Suppressor macrophage treated with lipopolysaccharide for 1 hour (primary cell): ENCODE results near the gene CHRNE.
"Not testable (repeated sequence)": the region's sequence is repeated elsewhere in the genome, so short reads cannot be mapped to it uniquely, and the experiment has no call there.

Experiments
- DNase-seq, 3 donors: peaks; one replicate each; pipeline ENCODE4 v3.0.0-alpha.2; 2020 to 2022

CHRNE gene

GRCh38 chr17:4939546-4939795, 36.6 kb upstream of the CHRNE start:
- DNase-seq = no peak

DNA sequence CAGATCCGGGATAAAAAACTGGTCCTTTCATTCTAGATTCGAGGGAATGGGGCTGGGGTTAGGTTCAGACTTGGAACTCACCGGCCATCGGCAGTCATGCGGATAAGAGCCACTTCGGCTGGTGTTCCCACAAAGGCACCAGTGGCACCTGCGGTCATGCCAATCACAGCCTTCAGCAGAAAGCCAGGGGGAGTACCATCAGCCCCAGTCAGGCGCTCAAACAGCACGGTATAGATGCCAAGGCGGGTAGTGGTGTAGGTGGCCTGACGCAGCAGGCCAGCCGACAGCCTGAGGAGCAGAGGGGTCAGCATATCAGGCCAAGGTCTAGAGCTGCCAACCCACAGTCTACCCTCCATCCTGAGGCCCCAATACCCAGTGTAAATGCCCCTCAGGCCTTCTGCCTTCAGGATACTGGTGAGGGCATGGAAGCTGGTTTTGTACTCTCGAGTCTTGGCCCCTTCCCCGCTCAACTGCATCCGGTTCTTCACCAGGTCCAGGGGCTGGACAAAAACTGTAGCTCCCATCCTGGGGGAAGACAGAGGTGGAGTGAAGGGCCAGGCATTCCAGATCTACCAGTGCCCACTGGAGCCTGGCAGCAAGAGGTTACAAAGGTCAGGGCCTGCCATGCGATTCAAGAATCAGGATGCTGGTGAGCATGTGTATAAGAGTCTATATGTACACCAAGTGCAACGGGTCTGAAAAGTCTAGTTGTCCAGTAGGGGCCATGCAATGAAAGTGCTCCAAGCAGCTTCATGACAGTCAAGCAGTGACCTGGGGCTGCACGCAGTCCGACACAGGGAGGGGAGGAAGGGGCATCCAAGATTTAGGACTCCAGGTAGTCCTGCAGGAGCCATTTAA, 36.0 kb upstream of the CHRNE start:
- DNase-seq = no peak

DNA sequence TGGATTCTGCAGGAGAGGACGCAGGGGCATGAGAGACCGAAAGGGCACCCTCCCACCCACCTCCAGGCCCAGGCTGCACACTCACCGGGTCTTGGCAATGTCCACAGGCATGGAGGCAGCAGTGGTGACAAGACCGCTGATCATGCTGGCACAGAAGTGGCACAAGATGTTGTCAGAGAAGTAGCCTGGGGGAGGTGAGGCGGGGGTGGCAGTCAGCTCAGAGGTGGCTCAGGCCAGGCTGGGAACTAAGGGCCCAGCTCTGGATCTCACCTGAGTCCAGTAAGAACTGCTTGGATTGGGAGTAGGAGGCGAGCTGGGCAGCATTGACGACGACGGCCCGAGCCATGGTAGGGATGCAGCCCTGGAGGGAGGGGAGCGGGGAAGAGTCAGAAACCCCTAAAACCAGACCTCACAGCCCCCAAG, 35.2 kb upstream of the CHRNE start:
- DNase-seq = no peak

DNA sequence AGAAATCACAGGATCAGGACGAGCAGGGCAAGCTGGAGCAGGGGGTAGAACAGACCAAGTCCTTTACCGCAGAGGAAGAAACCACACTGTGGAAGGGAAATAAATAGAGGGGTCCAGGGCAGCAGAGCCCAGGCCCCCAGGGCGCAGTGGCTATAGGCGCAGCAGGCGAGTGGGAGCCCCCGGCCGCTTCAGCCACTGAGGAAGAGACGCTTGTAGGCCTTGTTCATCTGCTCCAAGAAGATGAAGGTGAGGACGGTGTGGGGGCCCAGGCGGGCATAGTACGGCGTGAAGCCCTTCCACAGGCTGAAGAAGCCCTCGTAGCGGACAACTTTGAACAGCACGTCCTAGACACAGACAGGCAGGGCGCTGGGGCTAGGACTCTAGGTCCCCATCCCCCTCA, 34.7 kb upstream of the CHRNE start:
- DNase-seq = no peak

DNA sequence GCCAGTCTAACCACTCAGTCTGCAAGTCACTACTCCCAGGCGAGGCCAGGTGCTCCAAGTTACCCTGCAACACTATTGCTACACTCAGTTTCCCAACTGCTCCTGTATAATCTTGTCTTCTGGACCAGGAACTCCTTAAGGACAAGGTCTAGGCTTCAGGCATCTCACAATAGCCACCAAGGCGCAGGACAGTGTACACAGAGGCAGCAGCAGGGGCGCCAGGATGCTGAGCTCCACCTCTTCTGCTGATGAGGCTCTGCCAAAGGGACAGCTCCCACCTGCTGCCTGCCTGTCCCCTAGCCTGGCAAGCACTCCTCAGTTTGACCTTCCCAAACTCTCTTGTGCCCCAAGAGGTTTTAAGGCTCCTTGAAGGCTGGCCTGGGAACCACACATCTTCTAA, 33.5 kb upstream of the CHRNE start:
- no peak for DNase-seq

- DNase-seq = no peak
These were observed 32.8 kb upstream of the CHRNE start for GRCh38 chr17:4935650-4936049.

- DNase-seq = peak; percentile 66 to 79 (median 67)
These were observed 31.5 kb upstream of the CHRNE start for GRCh38 chr17:4934173-4934979.

- DNase-seq = no peak
These were observed 30.7 kb upstream of the CHRNE start for GRCh38 chr17:4933646-4934045.

DNA sequence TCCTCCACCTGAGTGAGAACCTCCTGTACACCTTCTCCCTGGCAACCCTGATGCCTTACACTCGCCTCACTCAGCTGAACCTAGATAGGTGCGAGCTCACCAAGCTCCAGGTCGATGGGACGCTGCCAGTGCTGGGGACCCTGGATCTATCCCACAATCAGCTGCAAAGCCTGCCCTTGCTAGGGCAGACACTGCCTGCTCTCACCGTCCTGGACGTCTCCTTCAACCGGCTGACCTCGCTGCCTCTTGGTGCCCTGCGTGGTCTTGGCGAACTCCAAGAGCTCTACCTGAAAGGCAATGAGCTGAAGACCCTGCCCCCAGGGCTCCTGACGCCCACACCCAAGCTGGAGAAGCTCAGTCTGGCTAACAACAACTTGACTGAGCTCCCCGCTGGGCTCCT, 29.9 kb upstream of the CHRNE start:
- DNase-seq = no peak

DNA sequence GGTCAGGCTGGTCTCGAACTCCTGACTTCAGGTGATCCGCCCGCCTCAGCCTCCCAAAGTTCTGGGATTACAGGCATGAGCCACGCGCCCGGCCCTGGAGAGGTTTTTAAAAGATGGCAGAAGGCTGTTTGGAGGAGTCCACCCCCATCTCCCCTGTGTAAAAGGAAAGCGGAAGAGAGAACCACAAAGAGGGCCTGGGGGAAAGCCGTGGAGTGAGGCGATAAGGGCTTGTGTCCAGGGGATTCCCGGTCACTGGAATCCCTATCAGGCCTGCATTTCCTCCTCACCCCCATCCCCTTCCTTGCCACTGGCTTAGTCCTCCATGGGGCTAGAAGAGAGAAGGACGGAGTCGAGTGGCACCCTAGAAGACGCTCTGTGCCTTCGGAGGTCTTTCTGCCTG, 29.1 kb upstream of the CHRNE start, which contains the start of gene GP1BA:
Gene GP1BA (plus strand): TSS at position 315 of the 400 bp plus-strand sequence. CDS start 328 bp downstream, outside the sequence.
- DNase-seq = peak; percentile 73 to 85 (median 83)

DNA sequence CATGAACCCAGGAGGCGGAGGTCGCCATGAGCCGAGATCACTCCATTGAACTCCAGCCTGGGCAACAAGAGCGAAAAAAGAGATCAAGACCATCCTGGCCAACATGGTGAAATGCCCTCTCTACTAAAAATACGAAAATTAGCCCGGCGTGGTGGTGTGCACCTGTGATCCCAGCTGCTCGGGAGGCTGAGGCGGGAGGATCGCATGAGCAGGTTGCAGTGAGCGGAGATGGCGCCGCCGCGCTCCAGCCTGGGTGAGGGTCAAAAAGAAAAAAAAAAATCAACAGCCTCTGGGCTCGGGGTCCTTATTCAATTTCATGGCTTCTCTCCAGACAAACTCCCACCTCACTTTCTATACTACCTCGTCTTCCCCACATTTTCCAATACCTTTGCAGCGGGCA, 26.0 kb upstream of the CHRNE start:
- no peak for DNase-seq

- peak in 2 of 3 donors; percentile 80 to 94 for DNase-seq
These were observed 23.9 kb upstream of the CHRNE start for GRCh38 chr17:4926577-4927335.

DNA sequence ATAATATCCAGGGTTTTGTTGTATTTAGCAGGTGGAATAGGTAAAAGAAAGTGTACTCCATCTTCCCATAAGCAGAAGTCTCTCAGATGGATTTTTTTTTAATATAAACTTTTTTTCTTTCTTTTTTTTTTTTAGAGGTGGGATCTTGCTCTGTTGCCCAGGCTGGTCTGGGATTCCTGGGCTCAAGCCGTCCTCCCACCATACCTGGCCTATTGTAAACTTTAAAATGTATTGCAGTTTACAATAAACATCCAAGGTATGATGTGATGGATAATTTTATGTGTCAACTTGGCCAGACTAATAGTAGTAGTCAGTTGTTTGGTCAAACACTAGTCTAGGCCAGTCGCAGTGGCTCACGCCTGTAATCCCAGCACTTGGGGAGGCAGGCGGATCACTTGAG, 18.4 kb upstream of the CHRNE start:
- no peak for DNase-seq

GRCh38 chr17:4920351-4921048, 17.6 kb upstream of the CHRNE start:
- peak; percentile 89 to 93 (median 92) for DNase-seq

DNA sequence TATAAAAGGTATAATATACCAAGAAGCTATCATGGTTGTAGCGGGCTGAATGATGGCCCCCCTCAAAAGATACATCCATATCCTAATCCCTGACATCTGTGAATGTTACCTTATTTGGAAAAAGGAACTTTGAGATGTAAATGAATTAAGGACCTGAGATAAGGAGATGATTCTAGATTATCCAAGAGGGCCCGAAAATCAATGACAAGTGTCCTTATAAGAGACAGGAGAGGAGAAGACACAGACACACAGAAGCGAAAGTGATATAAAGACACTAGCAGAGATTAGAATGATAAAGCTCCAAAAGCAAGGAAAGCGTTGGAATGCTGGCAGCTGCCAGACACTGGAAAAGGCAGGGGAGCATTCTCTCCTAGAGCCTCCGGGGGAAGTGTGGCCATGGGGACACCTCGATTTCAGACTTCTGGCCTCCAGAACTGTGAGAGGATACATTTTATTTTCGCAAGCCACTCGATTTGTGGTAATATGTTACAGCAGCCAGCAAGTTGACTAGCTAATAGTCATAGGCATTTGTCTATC, 16.7 kb upstream of the CHRNE start:
- DNase-seq = no peak

DNA sequence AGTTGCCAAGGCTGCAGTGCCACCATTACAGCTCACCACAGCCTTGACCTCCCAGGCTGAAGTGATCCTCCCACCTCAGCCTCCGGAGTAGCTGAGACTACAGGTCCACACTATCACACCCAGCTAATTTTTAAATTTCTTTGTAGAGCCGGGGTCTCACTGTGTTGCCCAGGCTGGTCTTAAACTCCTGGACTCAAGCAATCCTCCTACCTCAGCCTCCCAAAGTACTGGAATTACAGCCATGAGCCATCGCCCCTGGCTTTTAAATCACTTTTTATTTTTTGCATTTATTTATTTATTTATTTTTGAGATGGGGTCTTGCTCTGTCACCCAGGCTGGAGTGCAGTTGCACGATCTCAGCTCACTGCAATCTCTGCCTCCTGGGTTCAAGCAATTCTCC, 11.7 kb upstream of the CHRNE start:
- DNase-seq = not testable (repeated sequence)

- no peak for DNase-seq
These were observed 11.1 kb upstream of the CHRNE start for GRCh38 chr17:4913994-4914393.

DNA sequence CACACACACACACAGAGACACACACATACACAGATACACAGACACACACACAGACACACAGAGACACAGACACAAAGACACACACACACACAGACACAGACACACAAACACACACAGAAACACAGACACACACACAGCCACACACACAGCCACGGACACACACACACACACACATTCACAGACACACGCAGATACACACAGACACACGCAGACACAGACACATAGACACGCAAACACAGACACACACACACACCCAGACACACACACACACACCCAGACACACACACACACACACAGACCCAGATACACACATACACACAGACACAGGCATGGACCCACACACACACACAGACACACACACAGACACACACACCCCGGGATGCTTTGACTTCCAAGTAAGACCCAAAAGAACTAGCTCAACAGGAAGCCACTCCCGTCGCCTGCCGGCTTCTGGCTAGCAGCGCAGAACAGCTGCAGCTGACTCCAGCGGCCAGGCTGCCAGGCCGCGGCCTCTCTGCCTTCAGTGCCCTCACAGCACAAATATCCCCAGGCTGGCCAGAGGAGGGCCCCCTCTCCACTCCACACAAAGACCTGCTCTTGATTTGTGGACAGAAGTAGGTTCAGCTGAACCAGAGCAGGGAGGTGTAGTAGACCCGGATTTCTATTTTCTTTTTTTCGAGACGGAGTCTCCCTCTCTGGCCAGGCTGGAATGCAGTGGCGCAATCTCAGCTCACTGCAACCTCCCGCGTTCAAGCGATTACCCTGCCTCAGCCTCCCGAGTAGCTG, 6.0 kb upstream of the CHRNE start:
- peak; percentile 90 to 92 (median 91) for DNase-seq

- DNase-seq = no peak
These were observed 5.4 kb upstream of the CHRNE start for GRCh38 chr17:4908301-4908700.

DNA sequence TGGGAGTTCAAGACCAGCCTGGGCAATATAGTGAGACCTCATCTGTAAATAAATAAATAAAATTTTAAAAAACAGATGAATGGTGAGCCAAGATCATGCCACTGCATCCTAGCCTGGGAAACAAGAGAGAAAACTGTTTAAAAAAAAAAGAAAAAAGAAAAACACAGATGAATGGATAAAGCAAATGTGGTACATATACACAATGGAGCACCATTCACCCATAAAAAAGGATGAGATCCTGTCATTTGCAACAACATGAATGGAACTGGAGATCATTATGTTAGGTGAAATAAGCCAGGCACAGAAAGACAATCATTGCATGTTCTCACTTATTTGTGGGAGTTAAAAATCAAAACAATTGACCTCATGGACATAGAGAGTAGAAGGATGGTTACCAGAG, 3.7 kb upstream of the CHRNE start:
- DNase-seq = not testable (repeated sequence)

DNA sequence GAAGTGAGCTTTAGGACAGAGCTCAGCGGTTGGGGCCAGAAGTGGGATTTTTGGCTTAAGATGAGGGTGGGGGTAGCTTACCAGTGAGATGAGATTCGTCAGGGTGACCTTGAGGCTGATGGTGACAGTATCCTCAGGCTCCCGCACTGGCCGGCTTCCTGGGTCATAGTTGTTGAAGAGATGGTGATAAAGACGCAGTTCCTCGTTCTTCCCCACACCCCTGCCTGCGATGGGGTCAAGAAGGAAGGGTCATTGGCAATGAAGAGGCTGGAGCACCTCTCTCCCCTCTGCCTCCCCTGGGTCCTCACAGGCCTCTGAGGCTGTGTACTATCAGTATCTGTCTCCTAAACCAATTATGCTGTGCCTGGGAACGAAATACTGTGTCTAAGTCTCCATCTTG, 358 bp downstream of the CHRNE start:
- DNase-seq = no peak
